Mesenchymal stem cell (in vitro differentiated cells and primary cell): ENCODE results near the gene SMIM34.
"Not testable (repeated sequence)": the region's sequence is repeated elsewhere in the genome, so short reads cannot be mapped to it uniquely, and the experiment has no call there.

ENCODE experiments used
- DNase-seq: peaks from one replicate; pipeline ENCODE4 v3.0.0-alpha.2; 2013
- H2AFZ ChIP-seq: one replicate; pipeline ENCODE4 v1.6.1; 2013; ENCODE audit warnings: low read depth, mild to moderate bottlenecking, control low read depth, inconsistent platforms, low read length, moderate library complexity
- H2AK5ac ChIP-seq: 2 replicates; pipeline ENCODE4 v1.6.1; 2013; ENCODE audit warnings: low read length, moderate library complexity, mild to moderate bottlenecking, inconsistent platforms; ENCODE audit not compliant: severe bottlenecking
- H2BK120ac ChIP-seq: one replicate; pipeline ENCODE4 v1.6.1; 2013; ENCODE audit warnings: low read depth, mild to moderate bottlenecking, inconsistent platforms, low read length, moderate library complexity
- H2BK12ac ChIP-seq, 2 experiments: one replicate each; pipeline ENCODE4 v1.6.1; 2013; ENCODE audit warnings: inconsistent platforms in 2 of 2, low read length in 2 of 2, mild to moderate bottlenecking in 2 of 2, moderate library complexity in 2 of 2, control low read depth in 1 of 2
- H2BK15ac ChIP-seq: one replicate; pipeline ENCODE4 v1.6.1; 2013; ENCODE audit warnings: mild to moderate bottlenecking, low read depth, inconsistent platforms; ENCODE audit not compliant: poor library complexity, severe bottlenecking
- H2BK5ac ChIP-seq: 2 replicates; pipeline ENCODE4 v1.6.1; 2013; ENCODE audit warnings: low read depth, mild to moderate bottlenecking, low read length, control low read depth, inconsistent platforms; ENCODE audit not compliant: poor library complexity, severe bottlenecking
- H3K14ac ChIP-seq, 2 experiments: one replicate each; pipeline ENCODE4 v1.6.1; 2013; ENCODE audit warnings: inconsistent platforms in 2 of 2, low read length in 2 of 2, control low read depth in 1 of 2, mild to moderate bottlenecking in 1 of 2, moderate library complexity in 1 of 2
- H3K18ac ChIP-seq, 2 experiments: one replicate each; pipeline ENCODE4 v1.6.1; 2013; ENCODE audit warnings: inconsistent platforms in 2 of 2, low read length in 2 of 2, control low read depth in 1 of 2, low read depth in 1 of 2, mild to moderate bottlenecking in 1 of 2
- H3K23ac ChIP-seq, 2 experiments: one replicate each; pipeline ENCODE4 v1.6.1; 2013; ENCODE audit warnings: inconsistent platforms in 2 of 2, low read length in 2 of 2, mild to moderate bottlenecking in 2 of 2, moderate library complexity in 2 of 2, control low read depth in 1 of 2
- H3K27ac ChIP-seq: 2 replicates; pipeline ENCODE4 v1.5.1; 2013; ENCODE audit warnings: mild to moderate bottlenecking, moderate library complexity, low read length, control low read depth, inconsistent platforms; ENCODE audit not compliant: poor library complexity, severe bottlenecking
- H3K27me3 ChIP-seq, 2 experiments: 2 replicates each; pipeline versions ENCODE4 v1.6.1 to v1.7.0; 2013; ENCODE audit warnings: low read length in 2 of 2, mild to moderate bottlenecking in 2 of 2, moderate library complexity in 2 of 2, control low read depth in 1 of 2, inconsistent platforms in 1 of 2; ENCODE audit not compliant: control insufficient read depth in 1 of 2, insufficient read depth in 1 of 2
- H3K36me3 ChIP-seq, 2 experiments: 2 replicates each; pipeline versions ENCODE4 v1.6.1 to v1.7.0; 2013; ENCODE audit warnings: low read length in 2 of 2, control low read depth in 1 of 2, inconsistent platforms in 1 of 2, low read depth in 1 of 2, mild to moderate bottlenecking in 1 of 2; ENCODE audit not compliant: insufficient read depth in 2 of 2, control insufficient read depth in 1 of 2
- H3K4ac ChIP-seq, 2 experiments: one replicate each; pipeline ENCODE4 v1.6.1; 2013; ENCODE audit warnings: inconsistent platforms in 2 of 2, low read length in 2 of 2, mild to moderate bottlenecking in 2 of 2, moderate library complexity in 2 of 2, control low read depth in 1 of 2, low read depth in 1 of 2
- H3K4me1 ChIP-seq: 2 replicates; pipeline ENCODE4 v1.6.1; 2013; ENCODE audit warnings: low read depth, low read length, control low read depth; ENCODE audit not compliant: control insufficient read depth, insufficient read depth
- H3K4me2 ChIP-seq: 2 replicates; pipeline ENCODE4 v1.6.1; 2013; ENCODE audit warnings: low read length, mild to moderate bottlenecking, inconsistent platforms; ENCODE audit not compliant: poor library complexity, severe bottlenecking
- H3K4me3 ChIP-seq, 2 experiments: 2 replicates each; pipeline versions ENCODE4 v1.5.1 to v1.7.0; 2013; ENCODE audit warnings: low read length in 2 of 2, mild to moderate bottlenecking in 2 of 2, control low read depth in 1 of 2, low read depth in 1 of 2; ENCODE audit not compliant: insufficient read depth in 1 of 2
- H3K79me1 ChIP-seq: replicated peaks from 2 replicates; pipeline ENCODE4 v1.6.1; 2013; ENCODE audit warnings: mild to moderate bottlenecking, control low read depth, low read length, inconsistent platforms; ENCODE audit not compliant: poor library complexity, severe bottlenecking
- H3K9ac ChIP-seq: 2 replicates; pipeline ENCODE4 v1.7.0; 2013; ENCODE audit warnings: mild to moderate bottlenecking, low read length, moderate library complexity
- H3K9me3 ChIP-seq: 2 replicates; pipeline ENCODE4 v1.7.0; 2013; ENCODE audit warnings: mild to moderate bottlenecking, low read length; ENCODE audit not compliant: control insufficient read depth
- H4K8ac ChIP-seq: one replicate; pipeline ENCODE4 v1.6.1; 2013; ENCODE audit warnings: inconsistent platforms, mild to moderate bottlenecking, low read length, moderate library complexity
- H4K91ac ChIP-seq: one replicate; pipeline ENCODE4 v1.6.1; 2013; ENCODE audit warnings: mild to moderate bottlenecking, low read length, inconsistent platforms
- WGBS: methylation state at CpG from one replicate; pipeline ENCODE4 v1.1.7; 2013; ENCODE audit warnings: mixed read lengths; 5-methylcytosine and 5-hydroxymethylcytosine counted together

SMIM34 gene

GRCh38 chr21:34407294-34407693 is 16.5 kb downstream of the SMIM34 start:
- not testable (repeated sequence) for H4K8ac ChIP-seq, H4K91ac ChIP-seq, H3K79me1 ChIP-seq, H3K9me3 ChIP-seq, H2AK5ac ChIP-seq, H2AFZ ChIP-seq, H3K4me3 ChIP-seq, H2BK120ac ChIP-seq, H3K9ac ChIP-seq, H3K27me3 ChIP-seq, H2BK12ac ChIP-seq, DNase-seq, H3K4me2 ChIP-seq, H3K14ac ChIP-seq, H3K36me3 ChIP-seq, H2BK15ac ChIP-seq, H3K23ac ChIP-seq, H3K4ac ChIP-seq, H3K4me1 ChIP-seq, H3K27ac ChIP-seq, H2BK5ac ChIP-seq, H3K18ac ChIP-seq
- no CpG with 5 or more reads among the region's 9 CpGs for WGBS

GRCh38 chr21:34406676-34407075 is 17.1 kb downstream of the SMIM34 start:
- not testable (repeated sequence) for H3K4ac ChIP-seq, H2AFZ ChIP-seq

DNA sequence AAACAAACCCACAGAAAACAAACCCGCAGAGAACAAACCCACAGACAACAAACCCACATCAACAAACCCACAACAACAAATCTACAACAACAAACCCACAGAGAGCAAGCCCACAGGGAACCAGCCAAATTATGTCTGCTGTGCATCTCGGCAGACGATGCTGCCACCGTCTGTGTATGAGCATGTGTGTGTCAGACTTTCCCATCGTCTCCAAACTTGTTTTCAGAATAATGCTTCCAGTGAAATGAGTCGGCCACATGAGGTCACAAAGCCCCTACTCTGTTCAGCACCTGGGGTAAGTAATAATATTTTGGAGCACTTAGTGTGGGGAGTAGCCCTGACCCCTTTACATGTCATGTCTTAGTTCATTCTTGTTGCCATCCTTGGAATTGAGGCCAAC is 17.6 kb downstream of the SMIM34 start:
- not testable (repeated sequence) for H4K91ac ChIP-seq, H2BK15ac ChIP-seq
- WGBS = no CpG with 5 or more reads among the region's 6 CpGs

More at GRCh38 chr21:34406676-34407075, 17.1 kb downstream of the SMIM34 start:
- H3K27me3 ChIP-seq, H3K79me1 ChIP-seq, H2BK12ac ChIP-seq, H4K91ac ChIP-seq, H3K9ac ChIP-seq, H3K4me2 ChIP-seq, H2BK5ac ChIP-seq, H3K9me3 ChIP-seq, H2BK120ac ChIP-seq, H3K18ac ChIP-seq, DNase-seq, H3K36me3 ChIP-seq, H4K8ac ChIP-seq, H3K4me1 ChIP-seq, H3K23ac ChIP-seq, H3K14ac ChIP-seq, H2BK15ac ChIP-seq, H3K27ac ChIP-seq, H2AK5ac ChIP-seq, H3K4me3 ChIP-seq: not testable (repeated sequence)
- WGBS = no CpG with 5 or more reads among the region's 2 CpGs

DNA sequence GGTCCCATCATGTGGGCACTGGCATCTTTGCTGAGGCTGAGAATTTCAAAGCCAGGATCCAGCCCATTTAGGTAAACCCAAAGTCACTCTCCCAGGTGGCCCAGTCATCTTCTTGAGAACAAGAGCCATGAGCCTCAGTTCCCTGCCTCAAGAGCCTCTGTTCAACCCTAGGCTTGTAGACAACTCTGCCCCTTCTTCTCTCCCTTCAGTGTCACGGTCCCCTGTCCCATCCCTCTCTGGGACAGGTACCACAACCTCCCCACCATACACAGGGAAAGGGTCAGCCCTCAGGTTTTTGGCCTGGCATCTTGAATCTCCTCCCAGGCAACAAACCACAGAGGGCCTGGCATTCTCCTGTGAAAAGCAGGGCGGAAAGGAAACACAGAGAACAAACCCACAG is 18.1 kb downstream of the SMIM34 start:
- not testable (repeated sequence) for H2BK5ac ChIP-seq, H4K8ac ChIP-seq, H2BK120ac ChIP-seq, H3K4me1 ChIP-seq, H2BK15ac ChIP-seq, H2BK12ac ChIP-seq, H3K36me3 ChIP-seq, DNase-seq, H3K9me3 ChIP-seq, H3K4ac ChIP-seq, H3K79me1 ChIP-seq, H3K4me3 ChIP-seq, H3K27me3 ChIP-seq, H3K9ac ChIP-seq, H3K14ac ChIP-seq, H3K18ac ChIP-seq, H2AFZ ChIP-seq, H3K4me2 ChIP-seq, H4K91ac ChIP-seq, H2AK5ac ChIP-seq, H3K23ac ChIP-seq, H3K27ac ChIP-seq
- WGBS = no CpG with 5 or more reads among the region's 2 CpGs

More for the DNA sequence above, 17.6 kb downstream of the SMIM34 start:
- not testable (repeated sequence) for H3K4ac ChIP-seq, H4K8ac ChIP-seq, H3K36me3 ChIP-seq, H2AFZ ChIP-seq, H3K4me1 ChIP-seq, H3K18ac ChIP-seq, H3K79me1 ChIP-seq, H2BK120ac ChIP-seq, H3K4me3 ChIP-seq, H2BK5ac ChIP-seq, H3K9ac ChIP-seq, H3K14ac ChIP-seq, H2AK5ac ChIP-seq, H3K27ac ChIP-seq, DNase-seq, H3K9me3 ChIP-seq, H3K4me2 ChIP-seq, H2BK12ac ChIP-seq, H3K23ac ChIP-seq, H3K27me3 ChIP-seq
